Stimulated activated CD4-positive, alpha-beta T cell treated with anti-CD3 and anti-CD28 coated beads, Interleukin-2, amount 100 ng/mL, for 4 hours (primary cell): ENCODE data around the gene IDE.
A peak's percentile ranks its signal among the peaks of the same experiment; 100 is the strongest.

Experiments
- DNase-seq: peaks from one replicate; pipeline ENCODE4 v3.0.0-alpha.2; 2020; ENCODE audit warnings: low read depth

Gene IDE

DNA sequence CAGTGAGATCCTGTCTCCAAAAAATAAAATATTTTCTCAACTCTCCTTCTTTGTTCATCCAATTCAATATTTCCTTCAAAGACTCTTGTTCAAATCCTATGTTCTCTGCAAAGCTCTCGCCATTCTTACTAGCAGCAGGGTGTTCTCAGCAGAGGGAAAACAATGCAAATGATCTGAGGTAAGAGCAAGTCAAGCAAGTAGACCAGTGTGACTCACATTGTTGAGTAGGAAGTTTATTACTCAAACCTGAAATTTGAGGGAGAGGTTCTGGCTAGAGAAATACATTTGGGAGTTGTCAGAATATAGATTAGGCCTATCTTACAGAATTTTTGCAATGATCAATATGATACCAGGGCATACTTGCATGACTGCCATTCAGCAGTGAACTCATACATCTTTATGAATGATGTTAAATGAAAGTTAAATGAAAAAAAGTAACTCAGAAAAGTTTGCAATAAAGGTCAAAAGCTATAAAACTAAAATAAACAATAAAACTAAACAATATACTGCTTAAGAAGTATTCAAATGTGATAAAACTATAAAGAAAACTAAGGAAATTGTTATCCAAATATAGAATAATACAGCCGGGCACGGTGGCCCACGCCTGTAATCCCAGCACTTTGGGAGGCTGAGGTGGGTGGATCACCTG, 5.8 kb downstream of the IDE start:
- DNase-seq: no peak

- no peak for DNase-seq
Measured at GRCh38 chr10:92562424-92562823, 11.5 kb downstream of the IDE start.

DNA sequence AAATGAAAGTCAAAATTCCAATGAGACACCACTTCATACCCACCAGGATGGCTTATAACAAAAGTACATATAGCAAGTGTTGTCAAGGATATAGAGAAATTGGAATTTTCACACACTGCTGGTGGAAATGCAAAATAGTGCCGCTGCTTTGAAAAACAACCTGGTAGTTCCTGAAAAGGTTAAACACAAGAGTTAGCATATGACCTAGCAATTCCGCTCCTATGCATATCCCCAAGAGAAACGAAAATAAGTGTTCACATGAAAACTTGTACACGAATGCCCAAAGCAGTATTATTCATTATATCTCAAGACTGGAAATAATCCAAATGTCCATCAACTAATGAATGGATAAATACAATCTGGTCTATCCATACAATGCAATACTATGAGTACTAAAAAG, 14.8 kb downstream of the IDE start:
- DNase-seq: no peak

DNA sequence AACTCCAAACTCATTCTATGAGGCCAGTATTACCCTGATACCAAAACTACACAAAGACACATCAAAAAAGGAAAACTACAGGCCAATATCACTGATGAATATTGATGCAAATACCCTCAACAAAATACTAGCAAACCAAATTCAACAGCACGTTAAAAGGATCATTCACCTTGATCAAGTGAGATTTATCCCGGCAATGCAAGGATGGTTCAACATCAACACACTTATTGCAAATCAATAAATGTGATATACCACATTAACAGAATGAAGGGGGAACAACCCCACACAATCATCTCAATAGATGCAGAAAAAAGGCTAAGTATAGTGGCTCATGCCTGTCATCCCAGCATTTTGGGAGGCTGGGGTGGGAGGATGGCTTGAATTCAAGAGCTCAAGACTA, 19.9 kb downstream of the IDE start:
- DNase-seq: no peak

DNA sequence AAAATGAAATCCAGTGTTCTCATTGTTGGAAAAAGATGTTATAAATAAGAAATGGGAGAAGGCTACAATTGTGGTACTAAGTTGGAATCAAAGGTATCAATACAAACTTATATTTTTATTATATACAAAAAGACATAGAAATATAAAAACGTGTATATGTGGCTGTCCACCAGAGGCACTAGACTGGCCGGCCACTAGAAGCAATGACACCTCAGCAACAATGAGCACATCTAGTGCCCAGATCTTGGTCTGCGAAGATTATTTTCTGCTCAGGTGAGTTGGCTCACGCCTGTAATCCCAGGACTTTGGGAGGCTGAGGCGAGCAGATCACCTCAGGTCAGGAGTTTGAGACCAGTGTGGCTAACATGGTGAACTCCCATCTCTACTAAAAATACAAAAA, 21.6 kb downstream of the IDE start:
- DNase-seq: no peak

DNA sequence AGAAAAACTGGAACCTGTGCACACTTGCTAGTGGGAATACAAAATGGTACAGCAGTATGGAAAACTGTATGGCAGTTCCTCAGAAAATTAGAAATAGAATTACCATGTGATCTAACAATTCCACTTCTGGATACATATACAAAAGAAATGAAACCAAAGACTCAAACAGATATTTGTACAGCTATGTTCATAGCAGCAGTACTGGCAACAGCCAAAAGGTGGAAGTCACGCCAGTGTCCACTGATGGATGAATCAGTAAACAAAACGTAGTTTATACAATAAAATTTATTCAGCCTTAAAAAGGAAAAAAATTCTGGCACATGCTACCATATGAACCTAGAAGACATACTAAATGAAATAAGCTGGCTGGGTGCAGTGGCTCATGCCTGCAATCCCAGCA, 23.0 kb downstream of the IDE start:
- DNase-seq: no peak

- DNase-seq: no peak
Measured at GRCh38 chr10:92547676-92548075, 26.2 kb downstream of the IDE start.

DNA sequence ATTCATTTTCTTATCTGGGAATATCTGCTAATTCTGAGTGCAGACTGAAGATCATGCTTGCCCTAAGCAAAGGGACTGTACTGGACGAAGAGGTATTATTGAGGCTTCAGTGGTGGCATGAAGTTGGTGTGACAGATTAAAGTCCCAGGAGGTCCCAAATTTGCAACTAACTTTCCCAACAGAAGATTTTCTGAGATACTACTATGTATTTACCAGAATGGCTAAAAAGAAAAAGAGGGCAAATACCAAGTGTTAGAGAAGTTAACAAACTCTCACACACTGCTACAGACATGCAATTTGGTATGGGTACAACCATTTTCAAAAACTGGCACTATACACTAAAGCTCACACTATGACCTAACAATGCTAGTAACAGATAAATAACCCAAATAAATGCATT, 28.3 kb downstream of the IDE start:
- no peak for DNase-seq

DNA sequence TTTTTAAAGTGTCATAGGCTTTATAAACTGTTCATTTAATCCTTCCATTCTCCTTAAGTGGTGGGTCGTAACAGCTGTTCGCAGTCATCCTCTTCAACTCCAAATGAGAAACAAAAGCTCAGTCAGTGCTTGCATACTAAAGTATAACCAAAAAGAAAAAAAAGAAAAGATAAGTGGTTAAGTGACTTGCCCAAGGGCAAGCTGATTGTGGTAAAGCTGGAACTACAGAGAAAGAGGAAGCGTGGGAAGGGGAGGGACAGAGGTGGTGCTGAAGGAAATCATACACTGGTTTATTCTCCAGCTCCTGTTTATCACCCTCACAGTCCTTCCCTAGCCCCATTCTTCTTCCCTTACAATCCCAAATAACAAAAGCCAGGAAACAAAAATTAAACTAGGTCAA, 29.6 kb downstream of the IDE start:
- DNase-seq: no peak

DNA sequence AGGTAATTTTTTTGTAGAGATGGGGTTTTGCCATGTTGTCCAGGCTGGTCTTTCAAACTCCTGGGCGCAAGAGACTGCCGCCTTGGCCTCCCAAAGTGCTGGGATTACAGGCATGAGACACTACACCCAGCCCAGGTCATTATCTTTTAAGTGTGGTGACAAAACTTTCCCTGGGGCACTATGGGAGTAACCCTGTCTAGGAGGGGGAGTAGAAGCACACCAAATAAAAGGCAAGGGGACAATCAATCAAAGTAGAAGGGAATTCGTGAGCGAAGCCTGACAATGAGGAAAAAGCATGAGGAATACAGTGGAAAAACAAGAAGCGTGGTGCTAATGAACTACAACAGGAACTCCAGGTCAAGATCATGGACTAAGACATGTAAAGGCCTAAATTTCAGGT, 31.4 kb downstream of the IDE start:
- DNase-seq: no peak

DNA sequence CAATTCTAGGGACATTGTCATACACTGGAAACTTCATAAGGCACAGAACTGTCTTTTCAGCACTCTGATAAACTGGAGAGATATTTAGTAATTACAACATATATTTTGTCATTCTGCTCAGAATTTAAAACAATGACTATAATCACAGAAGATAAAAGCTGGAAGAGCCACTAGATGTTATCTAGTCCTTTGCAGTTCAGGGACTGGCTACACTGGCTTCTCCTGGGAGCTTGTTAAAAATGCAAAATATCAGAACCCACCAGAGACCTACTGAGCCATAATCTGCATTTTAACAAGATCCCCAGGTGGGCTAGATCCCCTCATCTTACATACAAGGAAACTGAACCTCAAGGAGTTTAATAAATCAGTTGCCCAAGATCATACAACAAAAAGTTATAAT, 32.3 kb downstream of the IDE start:
- no peak for DNase-seq

DNA sequence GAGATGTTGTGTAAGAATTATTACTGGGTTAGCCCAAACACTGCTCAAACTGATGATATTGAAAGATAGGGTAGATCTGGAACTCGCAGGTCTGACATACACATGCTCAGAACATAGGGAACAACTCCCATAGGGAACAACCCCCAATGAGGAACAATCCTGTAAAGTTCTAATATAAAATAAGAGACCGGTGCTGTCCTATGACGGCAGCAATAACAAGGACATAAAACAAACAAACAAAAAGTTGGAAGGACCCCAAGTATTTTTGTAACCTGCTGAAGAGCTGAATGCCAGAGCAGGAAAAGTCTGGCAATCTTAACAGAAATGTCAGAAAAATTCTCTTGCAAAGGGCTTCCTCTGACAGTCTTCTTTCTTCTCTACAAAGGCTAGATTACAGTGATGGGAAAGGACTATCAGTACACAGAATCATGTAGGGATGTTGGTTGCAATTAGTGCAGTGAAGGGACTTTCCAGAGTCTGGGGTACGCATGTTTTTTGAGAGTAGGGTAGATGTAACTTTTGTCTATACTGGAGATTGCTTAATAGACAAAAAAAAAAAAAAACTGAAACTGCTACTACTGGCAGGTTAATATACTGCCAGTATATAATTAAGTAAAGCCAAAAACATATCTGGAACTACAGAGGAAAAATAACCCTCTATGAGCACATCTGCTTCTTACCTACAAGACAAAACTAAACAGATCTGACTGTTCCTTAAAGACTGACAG, 35.5 kb downstream of the IDE start:
- no peak for DNase-seq

DNA sequence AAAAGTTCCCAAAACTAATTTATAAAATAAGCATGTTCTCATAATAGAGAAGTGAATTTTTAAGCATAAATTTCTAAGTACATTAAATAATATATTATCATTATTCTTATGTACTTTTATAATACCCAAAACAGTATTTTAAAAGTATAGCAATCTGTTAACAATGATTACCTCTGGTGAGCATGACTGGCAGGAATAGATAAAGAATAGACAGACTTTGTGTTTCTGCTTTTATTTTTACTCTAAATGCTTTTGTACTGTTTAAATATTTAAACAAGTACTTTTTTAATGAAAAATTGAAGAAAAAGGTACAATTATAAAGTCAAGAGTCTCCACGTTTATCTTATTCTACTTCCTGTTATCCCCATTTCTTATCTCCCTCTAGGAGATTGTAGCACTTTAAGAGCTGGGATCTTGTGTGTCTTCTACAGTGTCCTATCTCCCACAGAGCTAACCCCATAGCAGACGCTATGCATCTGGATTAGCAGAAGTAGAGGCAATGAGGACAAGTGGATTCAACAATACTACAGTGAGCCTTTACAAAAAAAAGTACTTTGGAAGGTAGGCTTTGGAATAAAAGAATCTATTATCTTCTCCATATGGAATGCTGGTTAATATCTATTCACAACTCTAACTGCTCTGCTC, 42.9 kb downstream of the IDE start:
- no peak for DNase-seq

- DNase-seq: no peak
Measured at GRCh38 chr10:92530421-92530820, 43.5 kb downstream of the IDE start.

- DNase-seq: no peak
Measured at GRCh38 chr10:92527716-92528115, 46.2 kb downstream of the IDE start.

DNA sequence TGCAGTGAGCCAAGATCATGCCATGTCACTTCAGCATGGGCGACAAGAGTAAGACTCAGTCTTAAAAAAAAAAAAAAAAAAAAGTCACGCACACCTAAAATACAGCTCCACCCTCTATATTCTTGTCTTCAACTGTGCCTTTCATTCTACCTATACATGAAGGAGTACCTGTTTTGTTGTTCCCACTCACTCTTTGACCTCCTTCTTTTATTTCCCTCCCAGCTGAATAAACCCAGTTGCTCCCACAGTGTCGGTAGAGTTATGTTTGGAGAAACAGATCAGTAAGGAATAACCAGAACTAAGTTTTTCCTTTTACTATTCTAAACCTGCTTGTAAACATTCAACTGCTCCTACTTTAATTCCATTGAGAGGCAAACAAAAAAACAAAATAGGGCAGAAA, 50.3 kb downstream of the IDE start:
- no peak for DNase-seq

DNA sequence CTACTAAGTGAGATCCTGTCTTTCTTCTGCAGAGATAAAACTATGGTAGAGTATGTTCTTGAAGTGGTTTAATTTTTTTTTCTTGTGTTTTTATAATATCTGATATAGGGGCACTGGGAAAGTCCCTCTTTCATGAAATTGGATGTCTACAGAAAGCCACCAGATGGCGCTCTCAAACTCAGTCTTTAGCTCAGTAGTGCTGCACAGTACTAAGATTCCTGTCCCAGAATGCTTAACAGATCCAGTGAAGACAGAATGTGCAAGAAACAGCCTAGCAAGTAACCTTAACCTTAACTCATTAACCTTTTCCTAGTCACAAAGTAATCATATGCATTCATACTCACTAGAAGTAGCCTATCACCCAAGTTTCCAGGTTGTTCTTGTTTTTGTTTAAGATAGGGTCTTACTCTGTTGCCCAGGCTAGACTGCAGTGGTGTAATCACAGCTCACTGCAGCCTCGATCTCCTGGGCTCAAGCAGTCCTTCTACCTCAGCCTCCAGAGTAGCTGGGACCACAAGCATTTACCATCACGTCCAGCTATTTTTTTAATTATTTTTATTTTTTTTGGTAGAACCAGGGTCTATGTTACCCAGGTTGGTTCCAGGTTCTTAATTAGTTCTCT, 56.7 kb downstream of the IDE start:
- DNase-seq: peak; percentile 59

GRCh38 chr10:92508866-92509265, 65.0 kb downstream of the IDE start:
- no peak for DNase-seq

DNA sequence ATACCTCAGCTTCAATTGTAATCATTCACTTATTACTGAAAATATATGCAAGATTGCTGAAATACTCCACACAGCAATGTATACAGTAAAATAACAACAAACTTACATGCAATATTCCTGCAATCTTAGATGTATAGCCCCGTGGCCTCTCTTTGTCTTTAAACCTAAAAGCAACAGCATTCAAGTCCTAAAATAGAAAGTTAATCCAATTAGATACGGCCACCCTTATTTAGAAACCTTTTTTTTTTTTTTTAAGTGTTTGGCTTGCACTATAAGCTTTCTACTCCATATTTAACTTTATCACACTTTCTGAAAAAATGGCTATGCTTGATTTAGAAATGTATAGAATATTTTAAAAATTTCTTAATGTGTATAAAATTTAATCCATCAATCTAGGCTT, 67.6 kb downstream of the IDE start:
- DNase-seq: no peak

DNA sequence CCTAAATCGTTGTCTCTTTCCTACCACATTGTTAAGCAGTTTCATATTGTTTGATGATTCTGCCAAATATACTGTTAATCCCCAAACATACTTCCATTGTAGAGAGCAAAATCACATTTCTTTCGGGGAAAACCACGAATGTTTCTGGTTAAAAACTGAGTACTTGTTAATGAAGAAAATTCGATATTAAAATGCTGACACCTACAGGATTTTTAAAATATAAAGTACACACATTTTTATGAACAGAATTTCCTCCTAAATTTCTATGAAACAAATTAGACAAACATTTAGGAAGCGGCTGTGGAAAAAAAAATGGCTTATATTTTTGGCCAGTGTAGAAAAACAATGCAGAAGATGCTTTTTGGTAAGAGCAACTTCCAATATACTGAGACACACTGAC, 68.8 kb downstream of the IDE start:
- DNase-seq: no peak

DNA sequence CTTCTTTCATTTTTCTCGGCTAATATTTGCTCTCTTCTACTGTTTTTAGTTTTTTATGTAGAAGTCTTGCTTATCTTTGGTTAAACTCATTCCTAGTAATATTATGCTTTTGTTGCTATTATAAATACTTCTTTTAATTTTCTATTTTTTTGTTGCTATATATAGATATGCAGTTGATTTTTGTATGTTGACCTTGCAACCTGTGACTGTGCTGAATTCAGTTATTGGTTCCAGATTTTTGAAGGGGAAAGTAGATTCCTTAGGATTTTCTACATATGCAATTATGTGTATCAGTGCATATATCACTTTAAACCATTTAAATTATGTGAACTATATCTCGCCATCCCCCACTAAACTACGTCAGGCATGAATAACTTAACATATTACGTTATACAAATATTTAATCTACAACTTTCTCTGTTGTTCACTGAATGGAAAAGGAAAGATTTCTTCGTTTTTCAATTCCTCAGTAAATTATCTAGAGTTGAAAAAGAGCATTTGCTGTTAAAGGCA, 71.5 kb downstream of the IDE start:
- no peak for DNase-seq

DNA sequence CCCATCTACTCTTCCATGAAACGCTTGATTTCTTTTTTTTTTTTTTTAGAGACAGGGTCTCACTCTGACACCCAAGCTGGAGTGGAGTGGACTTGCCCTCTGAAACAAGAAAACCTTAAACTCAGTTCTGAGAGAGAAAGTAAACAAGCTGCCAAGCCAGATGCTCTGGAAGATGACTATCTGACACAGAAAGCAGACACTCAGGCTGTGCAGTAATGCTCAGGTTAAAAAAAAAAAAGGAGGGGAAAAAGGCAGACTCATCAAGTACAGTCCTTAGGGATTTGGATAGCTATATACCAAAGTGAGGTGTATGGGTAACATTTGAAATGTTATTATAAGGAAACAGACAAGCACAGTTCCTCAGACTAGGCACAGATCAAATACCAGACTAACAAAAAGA, 80.5 kb downstream of the IDE start:
- DNase-seq: no peak

- DNase-seq: no peak
Measured at GRCh38 chr10:92492748-92493240, 81.1 kb downstream of the IDE start.
